Neural cell (in vitro differentiated cells): ENCODE measurements around the gene HELZ.

Experiments used
- EP300 ChIP-seq: fragments of 450-650 bp; conservative IDR thresholded peaks from 2 replicates; pipeline ENCODE4 v1.6.1; 2014; ENCODE audit warnings: antibody characterized with exemption, mild to moderate bottlenecking, moderate library complexity; ENCODE audit not compliant: poor library complexity, severe bottlenecking
- EZH2 ChIP-seq: fragments of 200-600, 300-800 bp; shearing (Covaris generic), sonication (generic); IDR thresholded peaks from 2 replicates; pipeline ENCODE4 v1.6.1; 2014; ENCODE audit warnings: antibody characterized with exemption, low read length, borderline replicate concordance, mild to moderate bottlenecking; ENCODE audit not compliant: insufficient read depth, poor library complexity, severe bottlenecking
- MXI1 ChIP-seq: fragments of 450-650 bp; conservative IDR thresholded peaks from 2 replicates; pipeline ENCODE4 v1.6.1; 2014; ENCODE audit warnings: antibody characterized with exemption, mild to moderate bottlenecking; ENCODE audit not compliant: poor library complexity, severe bottlenecking
- RAD21 ChIP-seq: fragments of 450-650 bp; conservative IDR thresholded peaks from 2 replicates; pipeline ENCODE4 v1.6.1; 2014; ENCODE audit warnings: antibody characterized with exemption, mild to moderate bottlenecking, moderate library complexity
- SMC3 ChIP-seq: fragments of 450-650 bp; conservative IDR thresholded peaks from 2 replicates; pipeline ENCODE4 v1.6.1; 2014; ENCODE audit warnings: antibody characterized with exemption, mild to moderate bottlenecking, moderate library complexity; ENCODE audit not compliant: poor library complexity
- TF ChIP-seq, protein P1 (sequence below): fragments of 450-650 bp; IDR thresholded peaks from 2 replicates; pipeline ENCODE4 v1.5.1; 2014; ENCODE audit warnings: antibody characterized with exemption, mild to moderate bottlenecking, moderate library complexity; ENCODE audit not compliant: poor library complexity, severe bottlenecking
- TF ChIP-seq, protein P2 (sequence below): IDR thresholded peaks from 2 replicates; pipeline ENCODE4 v1.6.1; 2012; ENCODE audit warnings: borderline replicate concordance

DNA sequence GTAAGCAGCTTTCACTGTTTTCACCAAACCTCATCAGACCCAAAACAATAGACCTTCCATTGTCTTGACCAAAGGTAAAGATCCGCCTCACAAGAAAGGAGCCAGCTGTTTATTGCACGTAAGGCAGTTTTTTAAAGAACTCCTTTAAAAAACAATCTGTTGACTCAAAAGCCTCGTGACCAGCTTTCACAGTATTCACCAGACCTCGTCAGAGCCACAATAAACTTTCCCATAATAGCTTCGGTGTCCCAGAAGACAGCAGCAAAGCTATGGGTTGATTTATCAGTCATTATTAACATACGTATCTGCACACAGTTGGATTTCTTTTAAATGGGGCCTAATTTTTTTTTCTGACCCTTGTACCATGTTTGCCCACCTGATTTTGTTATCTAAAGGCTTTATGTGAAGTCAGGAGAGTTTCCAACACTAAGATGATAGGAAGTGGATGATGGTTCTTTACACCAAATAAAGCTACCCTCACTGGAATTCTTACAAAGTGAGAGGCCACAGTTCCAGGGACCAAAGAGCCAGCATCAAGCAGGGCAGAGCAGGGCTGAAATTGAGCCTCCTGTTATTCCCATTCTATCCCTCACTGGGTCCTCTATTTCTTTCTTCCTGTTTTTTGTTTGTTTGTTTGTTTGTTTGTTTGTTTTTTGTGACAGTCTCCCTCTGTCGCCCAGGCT, 17.6 kb upstream of the HELZ start:
- TF ChIP-seq EZH2 (no peak), EP300 (no peak), RAD21 (no peak), MXI1 (no peak), SMC3 (no peak)
- TF ChIP-seq, protein P1, sequence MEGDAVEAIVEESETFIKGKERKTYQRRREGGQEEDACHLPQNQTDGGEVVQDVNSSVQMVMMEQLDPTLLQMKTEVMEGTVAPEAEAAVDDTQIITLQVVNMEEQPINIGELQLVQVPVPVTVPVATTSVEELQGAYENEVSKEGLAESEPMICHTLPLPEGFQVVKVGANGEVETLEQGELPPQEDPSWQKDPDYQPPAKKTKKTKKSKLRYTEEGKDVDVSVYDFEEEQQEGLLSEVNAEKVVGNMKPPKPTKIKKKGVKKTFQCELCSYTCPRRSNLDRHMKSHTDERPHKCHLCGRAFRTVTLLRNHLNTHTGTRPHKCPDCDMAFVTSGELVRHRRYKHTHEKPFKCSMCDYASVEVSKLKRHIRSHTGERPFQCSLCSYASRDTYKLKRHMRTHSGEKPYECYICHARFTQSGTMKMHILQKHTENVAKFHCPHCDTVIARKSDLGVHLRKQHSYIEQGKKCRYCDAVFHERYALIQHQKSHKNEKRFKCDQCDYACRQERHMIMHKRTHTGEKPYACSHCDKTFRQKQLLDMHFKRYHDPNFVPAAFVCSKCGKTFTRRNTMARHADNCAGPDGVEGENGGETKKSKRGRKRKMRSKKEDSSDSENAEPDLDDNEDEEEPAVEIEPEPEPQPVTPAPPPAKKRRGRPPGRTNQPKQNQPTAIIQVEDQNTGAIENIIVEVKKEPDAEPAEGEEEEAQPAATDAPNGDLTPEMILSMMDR = no peak
- TF ChIP-seq, protein P2, sequence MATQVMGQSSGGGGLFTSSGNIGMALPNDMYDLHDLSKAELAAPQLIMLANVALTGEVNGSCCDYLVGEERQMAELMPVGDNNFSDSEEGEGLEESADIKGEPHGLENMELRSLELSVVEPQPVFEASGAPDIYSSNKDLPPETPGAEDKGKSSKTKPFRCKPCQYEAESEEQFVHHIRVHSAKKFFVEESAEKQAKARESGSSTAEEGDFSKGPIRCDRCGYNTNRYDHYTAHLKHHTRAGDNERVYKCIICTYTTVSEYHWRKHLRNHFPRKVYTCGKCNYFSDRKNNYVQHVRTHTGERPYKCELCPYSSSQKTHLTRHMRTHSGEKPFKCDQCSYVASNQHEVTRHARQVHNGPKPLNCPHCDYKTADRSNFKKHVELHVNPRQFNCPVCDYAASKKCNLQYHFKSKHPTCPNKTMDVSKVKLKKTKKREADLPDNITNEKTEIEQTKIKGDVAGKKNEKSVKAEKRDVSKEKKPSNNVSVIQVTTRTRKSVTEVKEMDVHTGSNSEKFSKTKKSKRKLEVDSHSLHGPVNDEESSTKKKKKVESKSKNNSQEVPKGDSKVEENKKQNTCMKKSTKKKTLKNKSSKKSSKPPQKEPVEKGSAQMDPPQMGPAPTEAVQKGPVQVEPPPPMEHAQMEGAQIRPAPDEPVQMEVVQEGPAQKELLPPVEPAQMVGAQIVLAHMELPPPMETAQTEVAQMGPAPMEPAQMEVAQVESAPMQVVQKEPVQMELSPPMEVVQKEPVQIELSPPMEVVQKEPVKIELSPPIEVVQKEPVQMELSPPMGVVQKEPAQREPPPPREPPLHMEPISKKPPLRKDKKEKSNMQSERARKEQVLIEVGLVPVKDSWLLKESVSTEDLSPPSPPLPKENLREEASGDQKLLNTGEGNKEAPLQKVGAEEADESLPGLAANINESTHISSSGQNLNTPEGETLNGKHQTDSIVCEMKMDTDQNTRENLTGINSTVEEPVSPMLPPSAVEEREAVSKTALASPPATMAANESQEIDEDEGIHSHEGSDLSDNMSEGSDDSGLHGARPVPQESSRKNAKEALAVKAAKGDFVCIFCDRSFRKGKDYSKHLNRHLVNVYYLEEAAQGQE = no peak
